Measurements from ENCODE around the gene ARHGAP12.

The ARHGAP12 gene

DNA sequence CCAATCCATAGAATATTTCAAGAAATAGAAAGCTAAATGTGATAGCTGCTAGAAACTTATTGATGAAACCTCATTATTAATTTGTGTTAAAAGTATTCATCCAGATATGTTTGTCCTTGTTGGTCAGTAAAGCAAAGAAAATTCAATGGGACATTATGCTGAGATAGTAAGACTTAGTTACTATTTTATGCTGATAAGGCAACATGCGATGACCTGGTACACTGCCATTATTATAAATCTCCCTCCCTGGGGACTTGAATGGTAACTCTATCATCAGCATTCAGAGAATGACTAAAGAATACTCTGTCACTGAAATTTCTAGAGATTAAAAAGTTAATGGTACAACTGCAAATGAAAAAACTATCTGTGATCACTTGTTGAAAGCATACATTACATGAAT lies 54.9 kb downstream of the ARHGAP12 start:
- DNase-seq = no peak

DNA sequence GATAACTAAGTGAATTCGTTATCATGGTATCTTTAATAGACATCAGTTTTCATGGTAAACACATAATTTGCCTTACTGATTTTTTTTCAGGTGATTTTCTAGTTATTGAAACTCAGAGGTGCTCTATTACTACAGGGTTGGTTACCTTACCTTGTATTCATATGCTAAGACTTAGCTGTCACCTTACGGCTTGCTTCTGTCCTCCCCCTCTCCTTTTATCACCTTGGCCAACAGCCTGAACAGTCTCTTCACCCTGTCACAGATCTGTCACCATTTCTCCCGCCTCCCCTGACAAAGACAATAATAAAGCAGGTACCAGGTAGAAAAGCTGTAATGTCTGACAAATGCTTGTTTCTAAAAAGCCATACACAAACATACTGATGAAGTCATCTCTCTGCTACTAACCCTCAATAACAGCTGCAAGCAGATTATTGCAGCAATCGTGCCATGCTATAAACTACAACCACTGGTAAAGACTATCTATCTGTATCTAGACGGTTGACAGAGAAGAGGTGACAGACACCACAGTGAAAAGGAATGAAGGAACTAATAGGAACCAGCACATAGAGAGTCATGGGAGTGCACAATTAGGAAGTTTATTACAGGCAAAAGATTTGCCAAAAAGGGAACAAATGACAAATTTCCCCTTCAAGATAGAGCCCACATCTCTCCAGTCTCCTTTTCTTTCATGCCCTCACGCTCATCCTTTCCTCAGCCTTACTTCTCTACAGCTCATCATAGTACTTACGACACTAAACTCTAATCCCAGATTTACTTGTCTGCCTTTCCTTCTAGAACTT lies 57.2 kb downstream of the ARHGAP12 start:
- DNase-seq = no peak

DNA sequence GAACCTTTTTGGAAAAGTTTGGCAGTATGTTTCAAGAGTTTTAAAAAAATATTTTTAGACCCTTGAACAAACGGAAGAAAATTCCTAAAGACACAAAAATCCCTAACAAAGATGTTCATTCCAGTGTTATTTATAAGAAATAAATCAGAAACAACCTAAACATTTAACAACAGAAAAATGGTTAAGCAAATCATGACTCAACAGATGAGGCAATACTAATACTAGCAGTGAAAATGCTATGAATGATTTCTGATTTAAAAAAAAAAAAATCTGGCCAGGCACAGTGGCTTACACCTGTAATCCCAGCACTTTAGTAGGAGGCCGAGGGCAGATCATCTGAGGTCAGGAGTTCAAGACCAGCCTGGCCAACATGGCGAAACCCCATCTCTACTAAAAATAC lies 61.0 kb downstream of the ARHGAP12 start:
- DNase-seq = no peak

DNA sequence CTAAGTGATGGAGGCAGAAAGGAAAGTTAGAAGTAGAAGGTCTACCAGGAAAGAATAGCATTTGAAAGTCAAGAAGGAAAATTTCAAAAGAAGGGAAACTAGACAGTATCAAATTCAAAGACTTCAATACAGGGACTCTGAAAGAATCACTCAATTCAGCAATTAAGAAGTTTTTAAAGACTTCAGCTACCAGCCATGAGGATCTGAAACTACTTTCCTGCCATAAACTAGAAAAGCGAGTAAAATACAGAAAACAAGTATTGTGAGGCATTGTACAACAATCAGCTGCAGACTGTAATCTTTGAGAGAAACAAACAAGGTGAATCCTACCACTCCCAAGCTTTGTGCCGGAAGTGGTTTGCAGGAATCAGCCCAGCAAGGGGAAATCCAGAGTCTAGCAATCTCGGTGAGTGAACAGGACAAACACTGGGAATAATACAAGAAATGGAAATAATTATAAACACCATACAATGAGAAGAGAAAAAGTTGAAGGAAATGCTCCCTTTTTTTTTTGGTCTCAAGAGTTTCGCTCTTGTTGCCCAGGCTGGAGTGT lies 62.4 kb downstream of the ARHGAP12 start:
- peak in 1 of 2 experiments; percentile 57 for DNase-seq

DNA sequence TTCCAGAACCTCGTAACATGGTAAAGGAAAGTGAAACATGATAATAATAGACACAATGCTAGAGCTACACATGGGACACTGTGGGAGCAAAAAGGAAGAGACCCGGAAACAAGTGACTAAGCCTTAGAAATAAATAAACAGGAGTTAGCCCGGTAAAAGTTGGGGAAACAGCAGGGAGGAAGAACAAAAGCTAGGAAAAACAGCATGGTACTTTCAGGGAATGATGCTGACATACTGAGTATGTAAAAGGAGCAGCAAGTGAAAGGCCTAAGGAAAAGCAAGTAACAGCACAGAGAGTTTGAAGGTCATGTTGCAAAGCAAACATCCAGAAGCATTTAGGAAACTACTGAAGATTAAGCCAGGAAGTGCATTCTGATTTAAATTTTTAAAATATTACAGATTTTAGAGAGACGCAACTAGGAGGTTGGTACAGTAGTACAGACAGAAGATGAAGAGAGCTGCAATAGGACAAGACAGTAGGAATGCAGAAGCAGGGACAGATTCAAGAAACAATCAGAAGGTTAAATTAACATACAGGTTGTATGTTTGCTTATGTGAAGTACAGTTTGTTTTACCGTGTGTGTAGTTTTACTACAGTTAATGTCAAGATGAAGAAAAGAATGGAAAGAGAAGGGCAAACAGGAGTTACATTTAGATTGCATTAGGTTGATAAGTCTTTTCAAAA lies 63.7 kb downstream of the ARHGAP12 start:
- peak in 1 of 2 experiments; percentile 37 for DNase-seq

DNA sequence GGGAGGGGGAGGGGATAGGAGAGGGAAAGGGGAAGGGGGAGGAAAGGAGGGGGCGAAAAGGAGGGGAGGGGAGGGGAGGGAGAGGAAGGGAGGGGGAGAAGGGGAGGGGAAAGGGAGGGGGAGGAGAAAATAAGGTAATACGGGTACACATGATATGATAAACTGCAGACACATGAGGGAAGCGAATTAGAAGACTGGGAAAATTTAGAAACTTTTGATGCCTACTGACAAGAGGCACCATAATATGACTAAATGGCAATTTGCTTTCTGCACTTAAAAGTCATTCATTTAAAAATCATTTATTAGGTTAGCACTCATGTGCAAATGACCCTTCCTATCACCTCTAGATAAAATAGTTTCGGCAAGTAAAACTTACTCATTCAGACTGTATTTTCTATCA lies 73.6 kb downstream of the ARHGAP12 start:
- no peak for DNase-seq

DNA sequence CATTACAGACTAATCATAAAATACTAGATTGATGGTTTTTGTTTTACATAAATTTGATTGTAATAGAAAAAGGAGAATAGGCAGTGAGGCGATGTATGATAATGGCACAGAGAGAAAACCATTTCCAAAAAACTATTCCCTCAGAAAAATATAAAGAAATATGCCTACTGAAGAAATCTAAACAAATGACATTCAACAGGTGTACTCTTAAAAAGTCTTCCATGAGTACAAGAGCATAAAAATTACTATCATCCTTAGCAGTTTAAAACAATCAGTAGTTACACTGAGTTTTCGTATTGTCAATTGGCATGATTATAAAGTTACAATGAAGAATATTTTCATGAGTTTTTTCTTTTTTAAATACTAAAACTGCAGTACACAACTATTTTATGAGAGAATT lies 75.0 kb downstream of the ARHGAP12 start:
- DNase-seq = no peak

DNA sequence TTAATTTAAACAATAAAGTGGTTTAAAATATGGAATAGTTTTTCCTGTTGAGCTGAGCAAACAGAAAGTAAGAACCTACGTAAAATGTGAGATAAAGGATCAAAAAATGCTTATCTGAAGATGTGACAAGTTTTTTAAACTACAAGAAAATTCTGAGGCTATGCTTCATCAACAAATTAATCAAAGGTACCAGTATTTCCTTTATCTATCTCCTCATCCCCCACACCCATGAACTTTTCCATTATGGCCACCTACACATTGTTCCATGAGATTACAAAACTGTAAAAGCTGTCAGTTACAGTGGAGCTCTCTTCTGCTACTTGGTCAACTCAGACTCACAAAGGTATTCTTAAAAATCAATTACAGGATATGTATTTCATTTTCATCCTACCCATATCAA lies 77.4 kb downstream of the ARHGAP12 start:
- no peak for DNase-seq

DNA sequence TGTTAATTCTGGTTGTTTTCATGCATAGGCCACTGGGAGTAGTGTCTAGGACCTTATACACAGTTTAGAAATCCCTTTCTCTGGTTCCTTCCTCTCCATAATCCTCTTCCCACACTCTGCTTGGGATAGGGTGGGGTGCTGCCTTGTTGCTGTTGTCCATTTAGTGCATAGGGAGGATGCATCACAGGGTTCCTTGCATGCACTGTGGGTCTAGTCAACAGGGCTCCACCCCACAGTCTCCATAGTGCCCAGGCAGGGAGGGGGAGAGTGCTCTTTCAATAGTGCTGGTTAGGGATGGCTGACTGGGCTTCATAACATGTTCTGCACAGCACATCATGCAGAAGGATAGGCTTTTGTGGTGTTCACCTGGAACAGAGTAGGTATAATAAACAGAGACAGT lies 81.1 kb downstream of the ARHGAP12 start:
- DNase-seq = no peak

DNA sequence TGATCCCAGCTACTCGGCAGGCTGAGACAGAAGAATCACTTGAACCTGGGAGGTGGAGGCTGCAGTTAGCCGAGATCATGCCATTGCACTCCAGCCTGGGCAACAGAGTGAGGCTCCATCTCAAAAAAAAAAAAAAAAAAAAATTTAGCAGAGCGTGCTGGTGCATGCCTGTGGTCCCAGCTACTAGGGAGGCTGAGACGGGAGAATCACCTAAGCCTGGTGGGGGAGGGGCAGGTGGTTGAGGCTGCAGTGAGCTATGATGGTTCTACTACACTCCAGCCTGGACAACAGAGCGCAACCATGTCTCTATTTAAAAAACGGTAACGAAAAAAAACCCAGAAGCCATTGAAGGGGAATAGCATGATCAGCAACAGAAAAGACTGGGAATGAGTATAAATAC lies 89.9 kb downstream of the ARHGAP12 start:
- no peak for DNase-seq

DNA sequence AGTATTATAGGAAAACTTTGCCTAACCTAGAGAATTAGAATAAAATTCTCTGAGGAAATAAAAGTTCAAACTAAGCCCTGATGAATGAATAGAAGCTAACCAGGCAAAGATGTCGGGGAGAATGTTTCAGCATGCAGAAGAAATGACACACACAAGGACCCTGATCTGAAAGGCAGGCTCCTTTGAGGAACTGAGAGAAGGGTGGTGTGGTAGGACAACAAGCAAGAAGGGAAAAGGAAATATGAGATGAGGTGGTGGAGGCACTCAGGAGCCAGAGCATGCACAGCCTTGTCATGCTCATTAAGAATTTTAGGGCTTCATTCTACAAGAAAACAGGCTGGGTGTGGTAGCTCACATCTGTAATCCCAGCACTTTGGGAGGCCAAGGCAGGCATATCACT lies 90.6 kb downstream of the ARHGAP12 start:
- DNase-seq = no peak

DNA sequence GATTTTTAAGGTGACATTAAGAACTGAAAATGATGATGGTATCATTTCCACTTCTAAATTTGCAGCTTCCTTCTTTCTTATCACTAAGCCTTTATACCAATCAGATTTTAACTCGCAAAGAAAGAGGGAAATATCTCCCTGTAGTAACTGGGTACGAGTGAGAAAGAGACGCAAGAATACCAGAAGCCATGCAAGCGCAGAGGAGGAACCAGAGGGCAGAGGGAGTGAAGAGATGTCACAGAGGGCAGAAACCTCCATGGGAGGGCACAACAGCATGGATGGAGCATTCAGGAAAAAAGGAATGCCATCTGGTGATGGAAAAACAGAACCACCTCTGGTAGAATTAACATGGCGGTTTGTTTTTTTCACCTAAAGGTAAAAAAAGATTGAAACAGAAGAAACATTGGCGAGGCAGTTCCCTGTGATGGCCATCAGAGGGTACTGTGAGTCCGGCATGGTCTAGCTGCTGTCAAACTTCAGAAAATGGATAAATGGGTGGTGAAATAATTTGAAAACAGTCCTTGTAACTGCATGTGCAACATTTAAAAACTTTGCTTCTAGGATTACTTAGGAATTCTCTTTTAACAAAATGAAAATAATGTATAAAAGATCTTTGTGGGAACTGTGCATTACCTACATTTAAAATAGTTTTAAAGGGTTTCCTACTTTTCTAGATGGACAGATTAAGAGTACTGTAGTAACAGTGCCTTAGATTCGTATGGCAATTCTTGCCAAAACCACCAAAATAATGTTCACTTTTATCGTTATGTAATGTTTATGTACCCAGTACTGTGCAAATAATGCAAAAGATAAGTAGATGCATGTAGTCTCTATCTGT lies 91.8 kb downstream of the ARHGAP12 start:
- peak in 1 of 2 experiments; percentile 56 for DNase-seq

DNA sequence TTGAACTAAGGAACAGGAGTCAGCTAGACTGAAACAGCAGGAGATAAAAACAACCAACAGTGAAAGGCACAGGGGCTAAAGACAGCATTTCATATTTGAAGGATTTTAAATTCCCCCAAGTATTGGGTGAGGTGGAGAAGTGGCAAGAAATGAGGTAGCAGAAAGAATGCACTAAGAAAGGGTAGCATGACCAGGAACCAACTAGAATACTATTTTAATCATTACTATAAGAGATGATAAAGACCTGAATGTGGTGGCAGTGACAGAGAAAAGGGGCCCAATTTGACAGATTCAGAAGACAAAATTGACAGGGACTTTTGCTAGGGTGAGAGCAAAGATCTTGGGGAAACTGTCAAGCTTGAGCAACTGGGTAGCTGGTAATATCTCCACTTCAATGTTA lies 94.9 kb downstream of the ARHGAP12 start:
- no peak for DNase-seq

DNA sequence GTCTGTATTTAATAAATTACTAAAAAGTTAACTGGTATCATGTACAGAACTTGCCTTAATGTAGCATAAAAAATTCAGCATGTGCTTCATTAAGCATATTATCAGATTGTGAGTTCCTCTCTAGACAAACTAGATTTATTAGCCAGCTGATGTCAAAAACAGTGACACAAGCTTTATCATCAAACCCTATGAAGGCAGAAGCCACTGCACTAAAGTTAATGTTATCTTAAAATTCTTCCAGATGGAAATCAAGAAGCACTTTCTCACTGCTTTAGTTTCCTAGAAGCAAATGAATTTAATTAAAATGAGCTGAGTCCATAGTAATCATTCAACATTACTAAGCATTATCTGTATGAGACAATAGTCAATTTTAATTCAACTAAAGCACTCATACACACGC lies 96.4 kb downstream of the ARHGAP12 start:
- no peak for DNase-seq

DNA sequence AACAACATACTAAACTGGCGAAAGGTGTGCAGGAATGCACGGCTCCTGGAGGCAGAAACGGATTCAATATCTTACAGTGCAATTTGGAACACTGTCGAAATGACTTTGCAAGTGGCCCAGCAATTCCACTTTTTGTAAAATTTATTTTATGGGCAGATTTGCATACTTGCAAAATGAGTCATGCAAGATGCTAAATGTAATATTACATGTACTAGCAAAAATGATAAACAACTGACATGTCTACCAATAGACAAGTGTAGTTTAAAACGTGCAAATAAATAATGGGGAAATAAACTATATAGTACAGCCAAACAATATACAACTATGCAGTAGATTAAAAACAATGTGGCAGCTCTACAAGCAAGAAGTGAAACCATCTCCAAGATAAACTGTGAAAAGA lies 97.7 kb downstream of the ARHGAP12 start:
- DNase-seq = no peak

DNA sequence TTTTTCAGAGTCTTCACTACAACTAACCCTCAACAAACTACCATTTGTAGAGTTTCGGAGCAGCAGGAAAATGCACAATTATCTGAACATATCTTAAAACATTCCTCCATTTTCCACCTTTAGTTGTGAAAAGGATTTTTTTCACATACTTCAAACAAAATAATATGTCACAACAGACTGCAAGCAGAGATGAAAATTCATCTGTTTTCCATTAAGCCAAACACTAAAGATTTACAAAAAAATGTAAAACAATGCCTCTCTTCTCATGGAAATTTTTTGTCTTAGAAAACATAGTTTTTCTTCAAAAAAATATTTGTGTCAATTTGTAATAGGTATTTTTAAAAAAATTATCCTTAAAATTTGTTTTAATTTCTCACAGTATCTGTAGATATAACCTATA lies 98.9 kb downstream of the ARHGAP12 start:
- DNase-seq = no peak

DNA sequence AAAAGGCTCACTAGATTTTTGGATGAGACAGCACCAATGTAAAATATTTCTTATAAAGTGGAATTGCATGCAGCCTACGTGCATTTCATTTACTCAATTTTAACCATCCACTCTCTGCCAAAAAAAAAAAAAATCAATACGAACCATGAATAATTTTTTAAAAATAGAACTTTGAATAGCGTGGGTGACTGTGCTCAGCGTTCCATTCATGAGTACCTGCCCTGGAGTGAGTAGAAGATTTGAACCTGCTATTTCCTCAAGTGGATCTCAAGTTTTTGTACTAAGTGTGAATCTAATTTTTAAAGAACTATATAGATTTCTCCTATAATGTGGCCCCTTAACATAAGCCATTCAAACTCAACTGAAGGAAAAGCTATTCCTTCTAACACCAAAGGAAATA lies 105.3 kb downstream of the ARHGAP12 start:
- no peak for DNase-seq

DNA sequence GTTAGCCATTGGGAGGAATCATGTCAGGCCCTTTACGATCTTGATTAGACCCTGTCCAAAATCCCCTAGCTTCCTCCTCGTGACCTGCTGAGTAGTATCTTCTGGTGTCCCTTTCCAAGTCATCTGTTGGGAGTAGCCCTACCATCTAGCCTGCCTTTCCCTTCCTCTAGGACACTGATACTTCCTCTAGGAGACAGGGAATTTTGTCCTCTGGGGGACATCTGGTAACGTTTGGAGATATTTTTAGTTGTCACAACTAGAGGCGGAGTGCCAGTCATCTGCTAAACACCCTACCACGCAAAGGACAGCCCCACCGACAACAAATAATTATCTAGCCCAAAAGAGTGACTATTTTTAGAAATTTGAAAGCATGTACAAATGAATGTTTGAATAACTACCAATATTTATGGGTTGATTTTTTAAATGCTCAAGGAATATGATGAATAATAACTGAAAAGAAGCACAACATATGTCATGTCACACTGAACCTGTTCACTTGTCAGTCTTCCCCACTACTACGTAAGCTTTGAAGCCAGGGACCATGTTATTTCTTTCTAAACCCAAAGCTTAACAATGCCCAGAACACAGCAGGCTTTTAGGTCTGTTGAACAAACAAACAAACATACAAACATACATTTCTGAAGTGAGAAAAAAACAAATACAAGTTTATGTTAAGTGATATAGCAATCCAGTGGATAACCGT lies 105.9 kb downstream of the ARHGAP12 start:
- no peak for DNase-seq

DNA sequence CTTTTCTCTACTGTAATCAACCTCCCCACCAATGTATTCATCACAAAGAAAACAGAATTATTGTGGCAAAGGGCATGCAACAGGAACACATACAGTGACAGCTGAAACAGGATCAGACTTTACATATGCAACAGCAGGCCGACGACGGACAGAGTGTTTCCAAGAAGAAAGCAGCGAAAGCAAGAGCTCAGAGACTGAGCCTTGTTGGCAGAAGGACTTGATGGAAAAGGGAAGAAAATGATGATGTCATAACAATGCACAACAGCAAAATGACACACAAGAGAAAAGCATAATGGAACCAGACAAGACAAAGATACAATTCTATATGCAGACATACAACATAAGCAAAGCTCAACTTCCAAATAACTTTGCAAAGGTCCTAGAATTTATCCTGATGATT lies 106.5 kb downstream of the ARHGAP12 start:
- no peak for DNase-seq

DNA sequence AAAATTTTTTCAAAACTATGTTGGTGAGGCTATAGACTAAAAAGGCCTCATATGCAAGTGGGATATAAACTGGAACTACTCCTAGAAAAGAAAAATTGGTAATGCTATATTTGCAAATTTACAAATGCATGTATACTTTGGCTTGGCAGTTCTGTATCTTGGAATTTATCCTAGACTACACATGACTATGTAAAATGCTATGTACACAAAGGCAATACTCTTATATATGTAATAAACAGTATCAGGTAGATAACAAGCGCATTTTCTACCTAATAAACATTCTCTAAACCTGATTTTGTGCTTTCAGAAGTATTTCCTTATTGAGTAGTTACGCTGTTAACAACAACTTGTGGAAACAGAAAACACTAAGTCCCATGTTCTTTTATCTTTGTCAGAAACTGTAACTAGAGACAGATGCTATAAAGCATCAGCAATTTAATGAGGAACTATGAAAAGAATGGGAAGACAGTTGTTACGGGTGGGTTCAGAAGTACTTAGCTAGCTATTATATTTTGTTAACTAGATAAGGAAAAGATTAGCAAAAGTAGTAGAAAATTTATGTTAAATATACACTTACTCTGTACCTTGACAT lies 107.8 kb downstream of the ARHGAP12 start:
- DNase-seq = no peak

DNA sequence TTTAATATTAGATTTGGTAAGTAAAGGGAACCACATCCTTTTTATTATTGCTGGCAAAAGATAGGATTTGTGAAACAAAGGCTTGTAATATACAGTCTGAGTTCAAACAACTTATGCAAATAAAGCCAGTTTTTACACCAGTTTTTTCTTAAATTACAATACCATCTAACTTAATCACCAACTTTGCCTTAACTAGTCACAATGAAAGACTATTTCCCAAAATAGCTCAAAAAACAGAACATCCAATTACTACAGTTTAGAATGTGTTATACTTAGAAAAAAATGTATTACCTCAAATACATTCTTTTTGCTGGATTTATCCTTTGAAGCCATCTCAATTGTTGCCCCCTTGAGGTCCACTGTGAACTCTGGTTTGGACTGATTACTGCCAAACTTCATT lies 108.5 kb downstream of the ARHGAP12 start:
- DNase-seq = no peak

DNA sequence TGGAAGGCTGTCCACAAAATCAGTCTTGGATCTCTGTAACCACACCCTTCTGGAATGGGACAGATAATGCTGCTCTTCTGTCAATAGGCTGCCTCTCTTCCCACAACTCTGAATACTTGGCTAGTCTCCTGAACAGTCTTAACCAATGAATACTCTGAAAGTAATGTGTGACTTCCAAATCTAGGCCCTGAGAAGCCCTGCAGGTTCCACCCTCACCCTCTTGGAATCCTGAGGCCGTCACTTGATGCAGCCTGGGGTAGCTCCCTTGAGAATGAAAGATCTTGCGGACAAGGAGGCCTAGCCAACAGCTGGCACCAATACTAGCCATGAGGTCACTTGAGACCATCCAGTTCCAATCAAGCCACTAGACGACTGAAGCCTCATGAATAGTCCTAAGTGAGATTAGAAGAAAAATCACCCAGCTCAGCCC lies 109.2 kb downstream of the ARHGAP12 start:
- DNase-seq = no peak

All from SW 1271 (cell line).